AG10803 (cell line): ENCODE results near the gene WBP1.

ENCODE experiments used
- DNase-seq: peaks from one replicate; pipeline ENCODE4 v3.0.0; 2010; ENCODE audit warnings: low read depth
- H3K4me3 ChIP-seq: 2 replicates; pipeline ENCODE4 v1.5.1; 2011; ENCODE audit warnings: mild to moderate bottlenecking, low read length, control low read depth
- TF ChIP-seq, protein P1 (sequence below): conservative IDR thresholded peaks from 2 replicates; pipeline ENCODE4 v1.5.1; 2011; ENCODE audit warnings: mild to moderate bottlenecking, low read length, control low read depth, inconsistent platforms

Gene WBP1

DNA sequence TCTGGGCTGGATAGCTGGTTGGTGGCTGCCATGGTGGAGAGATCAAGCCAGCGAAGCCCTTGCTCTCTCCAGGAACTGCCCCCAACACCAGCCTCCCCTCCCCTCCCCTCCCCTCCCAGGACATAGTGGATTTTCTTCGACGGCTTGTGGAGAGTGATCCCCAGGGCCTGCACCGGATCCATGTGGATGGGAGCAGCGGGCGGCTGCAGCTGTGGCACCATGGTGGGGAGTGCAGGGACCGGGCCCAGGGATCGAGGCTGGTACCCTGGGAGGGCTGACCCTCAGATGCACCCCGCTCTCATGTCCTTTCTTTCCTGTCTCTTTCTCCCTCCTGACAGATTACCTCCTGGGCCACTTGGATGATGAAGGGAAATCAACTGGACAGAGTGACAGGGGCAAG is 31.7 kb downstream of the WBP1 start:
- TF ChIP-seq, protein P1, sequence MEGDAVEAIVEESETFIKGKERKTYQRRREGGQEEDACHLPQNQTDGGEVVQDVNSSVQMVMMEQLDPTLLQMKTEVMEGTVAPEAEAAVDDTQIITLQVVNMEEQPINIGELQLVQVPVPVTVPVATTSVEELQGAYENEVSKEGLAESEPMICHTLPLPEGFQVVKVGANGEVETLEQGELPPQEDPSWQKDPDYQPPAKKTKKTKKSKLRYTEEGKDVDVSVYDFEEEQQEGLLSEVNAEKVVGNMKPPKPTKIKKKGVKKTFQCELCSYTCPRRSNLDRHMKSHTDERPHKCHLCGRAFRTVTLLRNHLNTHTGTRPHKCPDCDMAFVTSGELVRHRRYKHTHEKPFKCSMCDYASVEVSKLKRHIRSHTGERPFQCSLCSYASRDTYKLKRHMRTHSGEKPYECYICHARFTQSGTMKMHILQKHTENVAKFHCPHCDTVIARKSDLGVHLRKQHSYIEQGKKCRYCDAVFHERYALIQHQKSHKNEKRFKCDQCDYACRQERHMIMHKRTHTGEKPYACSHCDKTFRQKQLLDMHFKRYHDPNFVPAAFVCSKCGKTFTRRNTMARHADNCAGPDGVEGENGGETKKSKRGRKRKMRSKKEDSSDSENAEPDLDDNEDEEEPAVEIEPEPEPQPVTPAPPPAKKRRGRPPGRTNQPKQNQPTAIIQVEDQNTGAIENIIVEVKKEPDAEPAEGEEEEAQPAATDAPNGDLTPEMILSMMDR = no peak
- no peak for DNase-seq
- no peak overlapping the region for H3K4me3 ChIP-seq

DNA sequence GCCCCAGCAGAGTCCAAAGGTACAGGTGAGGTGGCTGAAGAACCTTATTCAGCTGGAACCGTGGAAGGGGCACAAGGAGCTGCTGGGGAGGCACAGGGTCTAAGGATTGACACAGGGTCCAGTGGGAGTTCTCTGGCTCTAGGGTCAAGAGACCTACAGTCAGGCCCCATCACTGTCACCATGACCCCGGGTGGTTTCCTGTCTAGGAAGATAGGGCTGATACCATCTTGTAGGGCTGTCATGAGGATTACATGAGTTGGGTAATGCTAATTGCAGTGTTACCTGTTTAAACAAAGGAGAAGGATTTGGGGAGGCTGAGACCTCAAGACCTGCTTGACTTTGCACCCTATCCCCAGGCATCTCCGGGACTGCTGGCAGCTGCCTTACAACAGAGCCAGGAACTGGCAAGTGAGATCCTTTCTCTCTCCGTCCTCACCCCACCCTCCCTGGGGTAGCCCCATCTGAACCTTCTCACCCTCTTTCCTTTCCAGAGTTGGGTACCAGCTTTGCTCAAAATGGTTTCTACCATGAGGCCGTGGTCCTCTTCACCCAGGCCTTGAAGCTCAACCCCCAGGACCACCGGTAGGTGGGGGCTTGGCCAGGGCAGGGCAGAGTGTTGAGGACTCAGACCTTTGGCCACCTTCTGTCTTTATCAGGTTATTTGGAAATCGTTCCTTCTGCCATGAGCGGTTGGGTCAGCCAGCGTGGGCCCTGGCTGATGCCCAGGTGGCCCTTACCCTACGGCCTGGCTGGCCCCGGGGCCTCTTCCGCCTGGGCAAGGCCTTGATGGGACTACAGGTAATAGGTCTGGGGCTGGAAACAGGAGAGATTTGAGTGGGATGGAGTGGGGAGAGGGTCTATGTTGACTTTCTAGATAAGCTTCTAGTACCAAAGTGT is 33.7 kb downstream of the WBP1 start:
- TF ChIP-seq, protein P1 = no peak
- no peak overlapping the region for H3K4me3 ChIP-seq
- no peak for DNase-seq

DNA sequence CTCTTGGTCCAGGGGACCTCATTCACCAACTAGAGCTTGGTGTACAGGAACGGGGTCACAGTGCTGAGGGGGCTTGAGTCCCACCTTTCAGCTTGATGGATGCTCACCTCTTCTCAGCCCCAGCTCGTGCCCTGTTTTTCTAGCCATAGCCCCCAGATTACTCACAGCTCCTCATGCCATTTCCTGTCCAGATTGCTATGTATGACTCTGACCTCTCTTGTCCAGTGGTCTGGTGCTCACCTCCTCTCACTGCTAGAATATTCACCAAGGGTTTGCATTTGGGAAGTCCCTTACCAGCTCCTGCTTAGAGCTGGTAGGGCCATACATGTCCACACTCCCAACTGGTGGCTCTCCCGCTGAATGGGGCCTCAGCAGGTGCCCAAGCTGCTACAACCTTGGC is 35.3 kb downstream of the WBP1 start:
- TF ChIP-seq, protein P1 = no peak
- DNase-seq = no peak
- no peak overlapping the region for H3K4me3 ChIP-seq

DNA sequence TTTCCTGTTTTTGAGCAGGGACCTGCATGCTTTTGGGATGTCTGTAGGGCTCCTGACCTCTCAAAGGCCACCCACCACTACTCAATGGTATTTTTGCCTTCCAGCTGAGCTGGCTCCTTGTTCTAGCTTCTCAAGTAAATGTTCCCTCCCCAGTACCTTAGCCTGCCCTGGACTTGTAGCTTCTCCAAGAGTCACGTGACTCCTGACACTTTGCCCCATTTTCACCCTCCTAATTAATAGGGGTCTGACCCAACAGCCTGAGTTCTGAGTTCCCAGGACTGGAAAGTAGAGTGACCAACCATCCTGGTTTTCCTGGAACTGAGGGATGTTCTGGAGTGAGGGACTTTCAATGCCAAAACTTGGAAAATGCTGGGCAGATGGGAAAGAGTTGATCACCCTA is 37.2 kb downstream of the WBP1 start:
- no peak for DNase-seq
- TF ChIP-seq, protein P1 = no peak
- H3K4me3 ChIP-seq = no peak overlapping the region

DNA sequence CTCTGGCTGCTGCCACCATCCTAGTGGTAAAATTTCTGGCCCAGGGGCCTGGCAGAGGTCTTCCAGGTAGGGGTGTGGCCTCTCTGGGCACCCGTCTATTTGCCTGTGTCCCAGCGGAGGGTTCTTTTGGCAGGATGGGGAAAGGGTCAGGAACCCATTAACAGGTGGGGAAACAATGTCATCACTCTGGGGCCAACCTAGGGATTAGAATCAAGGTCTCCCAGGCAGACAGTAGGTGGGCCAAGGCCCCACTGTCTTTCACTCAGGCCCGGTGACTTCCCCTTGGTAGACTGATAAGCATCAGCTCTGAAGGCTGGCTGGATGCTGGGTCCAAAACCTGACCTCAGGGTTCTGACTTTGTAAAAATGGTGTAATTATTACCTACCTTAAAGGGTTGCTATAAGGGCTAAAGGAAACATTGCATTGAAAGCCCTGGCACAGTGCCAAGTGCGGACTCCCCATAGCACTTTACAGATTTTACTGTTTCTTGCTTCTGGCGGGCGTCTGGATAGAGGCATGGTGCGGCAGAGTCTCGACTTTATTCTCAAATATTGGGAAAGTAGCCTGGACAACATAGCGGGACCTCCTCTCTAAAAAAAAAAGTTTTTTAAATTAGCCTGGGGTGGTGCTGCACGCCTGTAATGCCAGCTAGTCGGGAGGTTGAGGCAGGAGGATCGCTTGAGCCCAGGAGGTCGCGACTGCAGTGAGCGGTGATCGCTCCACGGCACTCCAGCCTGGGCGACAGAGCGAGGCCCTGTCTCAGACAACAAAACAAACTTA is 38.9 kb downstream of the WBP1 start:
- DNase-seq = no peak
- TF ChIP-seq, protein P1 = no peak
- H3K4me3 ChIP-seq = no peak overlapping the region; the same call in 1 of the 2 replicates

DNA sequence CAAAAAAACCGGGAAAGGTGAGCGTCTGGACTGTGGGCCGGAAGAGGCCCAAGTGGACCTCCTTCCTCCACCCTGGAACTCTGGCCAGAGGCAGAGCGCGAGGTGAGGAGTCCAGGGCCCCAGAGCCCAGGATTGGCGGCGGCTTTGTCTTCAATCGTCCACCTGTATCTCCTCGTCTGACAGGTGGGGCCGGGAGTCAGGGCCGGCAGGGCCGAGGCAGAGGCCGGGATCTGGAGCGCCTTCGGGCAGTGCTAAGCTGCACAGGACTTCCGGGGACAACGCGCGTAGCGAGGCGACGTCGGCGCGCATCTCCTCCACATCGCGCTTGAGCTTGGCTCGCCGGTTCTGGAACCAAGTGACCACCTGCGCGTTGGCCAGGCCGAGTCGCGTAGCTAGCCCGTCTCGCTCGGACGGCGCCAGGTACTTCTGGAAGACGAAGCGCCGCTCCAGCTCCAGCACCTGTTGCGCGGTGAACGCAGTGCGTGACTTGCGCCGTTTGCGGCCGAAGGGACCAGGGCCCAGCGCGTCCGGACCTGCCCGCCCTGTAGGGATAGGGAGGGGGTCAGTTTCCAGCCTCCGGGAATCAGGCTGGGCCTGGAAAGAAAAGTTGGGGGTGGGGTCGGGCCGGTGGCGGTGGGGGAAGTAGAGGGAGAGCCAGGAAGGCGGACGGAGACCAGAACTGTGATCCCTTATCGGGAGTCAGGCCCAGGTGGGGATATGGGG is 39.7 kb downstream of the WBP1 start:
- peak overlapping the region; percentile 53 for H3K4me3 ChIP-seq
- DNase-seq = no peak
- TF ChIP-seq, protein P1 = no peak
